Prostate gland (tissue), 2 donors: ENCODE data around the gene TMEM94.

Source experiments
- POLR2A ChIP-seq: fragments of 450-650 bp; IDR thresholded peaks from one replicate; pipeline ENCODE4 v1.6.1; 2016; ENCODE audit warnings: antibody characterized with exemption, mild to moderate bottlenecking
- TF ChIP-seq, protein P1 (sequence below), 4 experiments: fragments of 200-600 bp in 2 of 4; fragments of 450-650 bp in 2 of 4; sonication (generic) in 2 of 4; IDR thresholded peaks; 1 replicate in 3 of 4; 2 replicates in 1 of 4; pipeline ENCODE4 v1.5.1; 2016 to 2019; ENCODE audit warnings: antibody characterized with exemption in 4 of 4, mild to moderate bottlenecking in 2 of 4, moderate library complexity in 2 of 4

DNA sequence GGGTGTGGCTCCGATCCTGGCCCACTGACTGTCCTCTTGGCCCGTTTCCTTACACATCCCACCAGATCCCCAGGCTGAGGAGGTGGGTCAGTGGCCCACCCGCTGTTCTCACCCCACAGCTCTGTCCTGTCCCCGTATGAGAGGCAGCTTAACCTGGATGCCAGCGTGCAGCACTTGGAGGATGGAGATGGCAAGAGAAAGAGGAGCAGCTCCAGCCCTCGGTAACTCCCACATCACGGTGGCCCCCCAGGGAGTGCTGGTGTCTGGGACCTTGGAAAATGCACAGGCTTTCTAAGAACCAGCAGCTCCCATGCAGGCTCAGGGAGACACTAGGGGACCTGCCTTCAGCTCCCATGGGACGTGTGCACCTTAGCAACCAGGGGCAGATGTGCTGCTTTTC, 64.9 kb downstream of the TMEM94 start:
- no peak for TF ChIP-seq POLR2A
- TF ChIP-seq, protein P1, sequence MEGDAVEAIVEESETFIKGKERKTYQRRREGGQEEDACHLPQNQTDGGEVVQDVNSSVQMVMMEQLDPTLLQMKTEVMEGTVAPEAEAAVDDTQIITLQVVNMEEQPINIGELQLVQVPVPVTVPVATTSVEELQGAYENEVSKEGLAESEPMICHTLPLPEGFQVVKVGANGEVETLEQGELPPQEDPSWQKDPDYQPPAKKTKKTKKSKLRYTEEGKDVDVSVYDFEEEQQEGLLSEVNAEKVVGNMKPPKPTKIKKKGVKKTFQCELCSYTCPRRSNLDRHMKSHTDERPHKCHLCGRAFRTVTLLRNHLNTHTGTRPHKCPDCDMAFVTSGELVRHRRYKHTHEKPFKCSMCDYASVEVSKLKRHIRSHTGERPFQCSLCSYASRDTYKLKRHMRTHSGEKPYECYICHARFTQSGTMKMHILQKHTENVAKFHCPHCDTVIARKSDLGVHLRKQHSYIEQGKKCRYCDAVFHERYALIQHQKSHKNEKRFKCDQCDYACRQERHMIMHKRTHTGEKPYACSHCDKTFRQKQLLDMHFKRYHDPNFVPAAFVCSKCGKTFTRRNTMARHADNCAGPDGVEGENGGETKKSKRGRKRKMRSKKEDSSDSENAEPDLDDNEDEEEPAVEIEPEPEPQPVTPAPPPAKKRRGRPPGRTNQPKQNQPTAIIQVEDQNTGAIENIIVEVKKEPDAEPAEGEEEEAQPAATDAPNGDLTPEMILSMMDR (IDR thresholded peaks at IDR 0.05): no peak
